IMR-90 (cell line): ENCODE data around the gene TEX48. TPM values are rescaled to one million over a fixed set of nuclear protein-coding genes. Genes with fewer than 3 reads are reported as not detected.

ENCODE experiments used
- ATAC-seq: fragments of 200-7000 bp; cut with Tn5 transposase; 2 replicates; pipeline ENCODE4 v1.9.1; 2020; ENCODE audit warnings: low read depth, mild to moderate bottlenecking, moderate library complexity
- BruUV-seq: library from RNA; stranded (reverse); fragments of 400-500 nt; replicated peaks from 2 replicates; lab custom pipeline; 2021; lab: Mats Ljungman, UMichigan
- CTCF ChIA-PET: fragments of 300-600 bp; formaldehyde crosslinking; extraction: SDS; loops from one replicate; lab custom pipeline; 2021; ENCODE audit warnings: antibody characterized with exemption; lab: Yijun Ruan, JAX
- POLR2A ChIA-PET: fragments of 300-600 bp; sonication (Branson Sonifier 250); formaldehyde crosslinking; loops from one replicate; lab custom pipeline; 2022; ENCODE audit warnings: antibody characterized with exemption; ENCODE audit not compliant: unreplicated experiment; lab: Charles Lee
- DNase-seq: peaks from one replicate; pipeline ENCODE4 v3.0.0; 2013
- H2AFZ ChIP-seq: replicated peaks from 2 replicates; pipeline ENCODE3; 2013; ENCODE audit warnings: low read length, mild to moderate bottlenecking; ENCODE audit not compliant: poor library complexity
- H2AK5ac ChIP-seq: 2 replicates; pipeline ENCODE4 v1.6.1; 2013; ENCODE audit warnings: low read depth, low read length, inconsistent platforms
- H2AK9ac ChIP-seq: replicated peaks from 2 replicates; pipeline ENCODE3; 2013; ENCODE audit warnings: mild to moderate bottlenecking, low read depth, low read length, moderate library complexity; ENCODE audit not compliant: poor library complexity
- H2BK120ac ChIP-seq: 2 replicates; pipeline ENCODE4 v1.6.1; 2013; ENCODE audit warnings: low read depth, low read length, inconsistent platforms
- H2BK15ac ChIP-seq: 3 replicates; pipeline ENCODE4 v1.6.1; 2013; ENCODE audit warnings: low read depth, low read length, inconsistent platforms
- H2BK20ac ChIP-seq: 2 replicates; pipeline ENCODE4 v1.6.1; 2013; ENCODE audit warnings: low read depth, mild to moderate bottlenecking, inconsistent platforms, low read length, moderate library complexity
- H2BK5ac ChIP-seq: 2 replicates; pipeline ENCODE4 v1.6.1; 2013; ENCODE audit warnings: mild to moderate bottlenecking, low read depth, low read length, inconsistent platforms; ENCODE audit not compliant: poor library complexity, severe bottlenecking
- H3K14ac ChIP-seq: replicated peaks from 2 replicates; pipeline ENCODE4 v1.6.1; 2013; ENCODE audit warnings: low read depth, low read length, inconsistent platforms
- H3K18ac ChIP-seq: 2 replicates; pipeline ENCODE4 v1.6.1; 2013; ENCODE audit warnings: low read depth, low read length, control low read depth
- H3K23ac ChIP-seq: 2 replicates; pipeline ENCODE4 v1.6.1; 2013; ENCODE audit warnings: low read depth, low read length, inconsistent platforms
- H3K27ac ChIP-seq: 2 replicates; pipeline ENCODE4 v1.5.1; 2013; ENCODE audit warnings: mild to moderate bottlenecking, control low read depth, low read length; ENCODE audit not compliant: insufficient read depth
- H3K27me3 ChIP-seq: 2 replicates; pipeline ENCODE4 v1.6.1; 2013; ENCODE audit warnings: low read length; ENCODE audit not compliant: control insufficient read depth, insufficient read depth
- H3K36me3 ChIP-seq: 2 replicates; pipeline ENCODE4 v1.6.1; 2013; ENCODE audit warnings: low read length, mixed read lengths; ENCODE audit not compliant: control insufficient read depth, insufficient read depth
- H3K4ac ChIP-seq: 2 replicates; pipeline ENCODE4 v1.6.1; 2013; ENCODE audit warnings: low read depth, low read length, inconsistent platforms
- H3K4me1 ChIP-seq: 2 replicates; pipeline ENCODE4 v1.6.1; 2013; ENCODE audit warnings: low read length, mixed read lengths; ENCODE audit not compliant: control insufficient read depth, insufficient read depth
- H3K4me2 ChIP-seq: 2 replicates; pipeline ENCODE4 v1.6.1; 2013; ENCODE audit warnings: low read depth, mild to moderate bottlenecking, control low read depth, low read length, moderate library complexity
- H3K4me3 ChIP-seq: 2 replicates; pipeline ENCODE4 v1.5.1; 2013; ENCODE audit warnings: low read depth, mild to moderate bottlenecking, control low read depth, low read length, moderate library complexity; ENCODE audit not compliant: insufficient read depth
- H3K56ac ChIP-seq: 2 replicates; pipeline ENCODE4 v1.6.1; 2013; ENCODE audit warnings: low read length, inconsistent platforms; ENCODE audit not compliant: insufficient read depth; ENCODE audit errors: extremely low read depth
- H3K79me1 ChIP-seq, 2 experiments: 2 replicates each; pipeline ENCODE4 v1.6.1; 2013; ENCODE audit warnings: low read length in 2 of 2, inconsistent platforms in 1 of 2, low read depth in 1 of 2
- H3K9ac ChIP-seq: 2 replicates; pipeline ENCODE4 v1.6.1; 2013; ENCODE audit warnings: low read depth, low read length, control low read depth
- H3K9me1 ChIP-seq: 2 replicates; pipeline ENCODE4 v1.6.1; 2013; ENCODE audit warnings: low read length, inconsistent platforms; ENCODE audit not compliant: insufficient read depth
- H3K9me3 ChIP-seq: 2 replicates; pipeline ENCODE4 v1.6.1; 2013; ENCODE audit warnings: low read length; ENCODE audit not compliant: control insufficient read depth, insufficient read depth
- H4K20me1 ChIP-seq: 2 replicates; pipeline ENCODE4 v1.6.1; 2013; ENCODE audit warnings: low read length, inconsistent platforms; ENCODE audit not compliant: insufficient read depth
- H4K5ac ChIP-seq: 2 replicates; pipeline ENCODE4 v1.6.1; 2013; ENCODE audit warnings: mild to moderate bottlenecking, low read depth, low read length, control low read depth
- H4K8ac ChIP-seq, 2 experiments: 2 replicates each; pipeline ENCODE4 v1.6.1; 2013; ENCODE audit warnings: low read depth in 2 of 2, low read length in 2 of 2, control low read depth in 1 of 2, inconsistent platforms in 1 of 2
- H4K91ac ChIP-seq: 2 replicates; pipeline ENCODE4 v1.6.1; 2013; ENCODE audit warnings: low read depth, low read length, inconsistent platforms; ENCODE audit not compliant: insufficient read depth
- BHLHE40 ChIP-seq: fragments of 150-350 bp; IDR thresholded peaks from 2 replicates; pipeline ENCODE4 v1.6.1; 2016; ENCODE audit warnings: mild to moderate bottlenecking, low read depth, low read length
- CEBPB ChIP-seq: IDR thresholded peaks from 2 replicates; pipeline ENCODE4 v1.6.1; 2012; ENCODE audit warnings: low read depth, low read length, improper control_type of control experiment
- CHD1 ChIP-seq: IDR thresholded peaks from 2 replicates; pipeline ENCODE4 v1.6.1; 2012; ENCODE audit warnings: low read depth, low read length, improper control_type of control experiment
- CTCF ChIP-seq: conservative IDR thresholded peaks from 2 replicates; pipeline ENCODE4 v1.5.1; 2012; ENCODE audit warnings: mild to moderate bottlenecking, low read depth, low read length, improper control_type of control experiment
- ELK1 ChIP-seq: fragments of 150-350 bp; IDR thresholded peaks from 2 replicates; pipeline ENCODE4 v1.6.1; 2016; ENCODE audit warnings: low read depth, mild to moderate bottlenecking, low read length, moderate library complexity, borderline replicate concordance
- FOS ChIP-seq: fragments of 150-350 bp; IDR thresholded peaks from 2 replicates; pipeline ENCODE4 v1.6.1; 2016; ENCODE audit warnings: low read depth, low read length
- MAFK ChIP-seq: IDR thresholded peaks from 2 replicates; pipeline ENCODE4 v1.6.1; 2012; ENCODE audit warnings: low read depth, low read length, improper control_type of control experiment
- MAZ ChIP-seq: IDR thresholded peaks from 2 replicates; pipeline ENCODE4 v1.6.1; 2012; ENCODE audit warnings: low read depth, mild to moderate bottlenecking, low read length, improper control_type of control experiment, moderate library complexity, borderline replicate concordance
- MXI1 ChIP-seq: IDR thresholded peaks from 2 replicates; pipeline ENCODE4 v1.6.1; 2012; ENCODE audit warnings: low read depth, mild to moderate bottlenecking, low read length, moderate library complexity, borderline replicate concordance
- NFE2L2 ChIP-seq: fragments of 150-350 bp; IDR thresholded peaks from 2 replicates; pipeline ENCODE4 v1.6.1; 2016; ENCODE audit warnings: low read depth, mild to moderate bottlenecking, low read length
- POLR2A ChIP-seq: IDR thresholded peaks from 2 replicates; pipeline ENCODE4 v1.6.1; 2012; ENCODE audit warnings: mild to moderate bottlenecking, low read depth, low read length
- RAD21 ChIP-seq: IDR thresholded peaks from 2 replicates; pipeline ENCODE4 v1.6.1; 2012; ENCODE audit warnings: low read length, improper control_type of control experiment
- RFX5 ChIP-seq: IDR thresholded peaks from 2 replicates; pipeline ENCODE4 v1.8.0; 2012; ENCODE audit warnings: low read depth, mild to moderate bottlenecking, low read length, moderate library complexity
- SMC3 ChIP-seq: fragments of 150-350 bp; IDR thresholded peaks from 2 replicates; pipeline ENCODE4 v1.6.1; 2016; ENCODE audit warnings: low read depth, mild to moderate bottlenecking, antibody characterized with exemption, low read length, moderate library complexity
- USF2 ChIP-seq: fragments of 150-350 bp; IDR thresholded peaks from 2 replicates; pipeline ENCODE4 v1.6.1; 2017; ENCODE audit warnings: mild to moderate bottlenecking, antibody characterized with exemption, low read length, low read depth
- WGBS, 2 experiments: methylation state at CpG; one replicate each; pipeline versions ENCODE4 v1.1.5 to v1.1.7; 2013; ENCODE audit warnings: missing lambda C conversion rate in 2 of 2; ENCODE audit not compliant: insufficient read length in 1 of 2; ENCODE audit errors: extremely low coverage in 2 of 2; 5-methylcytosine and 5-hydroxymethylcytosine counted together
- dilution Hi-C: fragments of 300-500 bp; cut with HindIII; formaldehyde crosslinking; loops from one replicate; pipeline ENCODE4 v1.14.3; 2018; ENCODE audit warnings: low sequenced_read_pairs; ENCODE audit not compliant: unreplicated experiment
- in situ Hi-C: fragments of 300-500 bp; cut with MboI; formaldehyde crosslinking; loops from 3 replicates; pipeline ENCODE4 v1.14.3; 2019; ENCODE audit warnings: low sequenced_read_pairs, inconsistent platforms, mixed read lengths
- intact Hi-C: fragments of 100-400 bp; cut with micrococcal nuclease; formaldehyde crosslinking; loops from 2 replicates; pipeline ENCODE4 v1.10.0; 2022
- polyA plus RNA-seq, 3 experiments: library from polyadenylated mRNA; depleted of rRNA; stranded (reverse); fragments of >200 nt; gene quantifications; 2 replicates each; pipeline ENCODE4 v1.2.3, GENCODE V29; 2012; ENCODE audit warnings: low replicate concordance in 1 of 3
- total RNA-seq: library from RNA; depleted of rRNA; stranded (reverse); fragments of >200 nt; gene quantifications from 2 replicates; pipeline ENCODE4 v1.2.3, GENCODE V29; 2012

The TEX48 gene
- total and polyA plus RNA-seq, 2 of the 4 experiments (the other 2 are of a cell fraction) = not detected

GRCh38 chr9:114731701-114732100 is 49.7 kb upstream of the TEX48 start:
- H2BK15ac ChIP-seq = no peak overlapping the region
- ATAC-seq (no peak), DNase-seq (no peak)
- in situ Hi-C loops (loop anchor here (10.0 kb wide), 2 partner anchors 327 to 793 kb away; no protein-coding TSS in a partner anchor), dilution Hi-C loops (no loop called here), intact Hi-C loops (no loop called here)
- ChIA-PET CTCF (no interaction called here), POLR2A (no interaction called here)
- H3K18ac ChIP-seq = no peak overlapping the region
- no peak overlapping the region for H3K4ac ChIP-seq
- H3K27ac ChIP-seq = no peak overlapping the region
- no CpG with 5 or more reads among the region's 1 CpG for WGBS, 2 experiments
- H4K5ac ChIP-seq = no peak overlapping the region
- no peak overlapping the region for H4K91ac ChIP-seq
- BruUV-seq = no TSS peak
- H3K4me3 ChIP-seq = no peak overlapping the region
- H2BK20ac ChIP-seq = no peak overlapping the region
- no peak overlapping the region for H2AK5ac ChIP-seq
- no peak overlapping the region for H2AFZ ChIP-seq
- no peak overlapping the region for H3K4me2 ChIP-seq
- no peaks in the 10 kb centered on the region; the same call in none of the 2 replicates for H3K27me3 ChIP-seq
- H3K36me3 ChIP-seq = no peaks in the 10 kb centered on the region
- H3K14ac ChIP-seq = no peak overlapping the region
- no peak overlapping the region for H2BK120ac ChIP-seq
- no peak overlapping the region for H2AK9ac ChIP-seq
- H4K20me1 ChIP-seq = no peaks in the 10 kb centered on the region
- no peak overlapping the region for H3K56ac ChIP-seq
- H3K23ac ChIP-seq = no peak overlapping the region
- peaks cover 2% of the 10 kb centered on the region; the same call in 1 of the 2 replicates for H3K4me1 ChIP-seq
- H2BK5ac ChIP-seq = no peak overlapping the region
- H3K9me1 ChIP-seq = no peaks in the 10 kb centered on the region; the same call in 1 of the 2 replicates
- no peaks in the 10 kb centered on the region for H3K79me1 ChIP-seq
- H3K9ac ChIP-seq = no peak overlapping the region
- TF ChIP-seq CHD1 (no peak), SMC3 (no peak), MAZ (no peak), MXI1 (no peak), RAD21 (no peak), RFX5 (no peak), NFE2L2 (no peak), CTCF (no peak), FOS (no peak), CEBPB (no peak), POLR2A (no peak), ELK1 (no peak), USF2 (no peak), MAFK (no peak), BHLHE40 (no peak)
- H3K9me3 ChIP-seq = no peaks in the 10 kb centered on the region
- H4K8ac ChIP-seq = no peak overlapping the region
